ENCODE results near the gene TERT.
"Not testable (repeated sequence)": the region's sequence is repeated elsewhere in the genome, so short reads cannot be mapped to it uniquely, and the experiment has no call there.

The TERT gene

DNA sequence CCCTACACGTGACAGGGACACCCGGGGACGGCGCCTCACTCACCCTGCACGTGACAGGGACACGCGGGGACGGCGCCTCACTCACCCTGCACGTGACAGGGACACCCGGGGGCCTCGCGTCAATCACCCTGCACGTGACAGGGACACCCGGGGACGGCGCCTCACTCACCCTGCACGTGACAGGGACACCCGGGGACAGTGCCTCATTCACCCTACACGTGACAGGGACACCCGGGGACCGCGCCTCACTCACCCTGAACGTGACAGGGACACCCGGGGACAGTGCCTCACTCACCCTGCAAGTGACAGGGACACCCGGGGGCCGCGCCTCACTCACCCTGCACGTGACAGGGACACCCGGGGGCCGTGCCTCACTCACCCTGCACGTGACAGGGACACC lies 5.3 kb downstream of the TERT start:
- H3K9ac ChIP-seq (ENCODE audit: low read length); H3K4me2 ChIP-seq (ENCODE audit: low read length); H2AK5ac ChIP-seq (ENCODE audit: low read length); H3K4me3 ChIP-seq (ENCODE audit: low read depth, low read length); H3K79me2 ChIP-seq (ENCODE audit: control insufficient read depth, insufficient read depth, low read length, poor library complexity); H4K91ac ChIP-seq (ENCODE audit: low read depth, low read length); H3K4ac ChIP-seq (ENCODE audit: low read depth, low read length); H2AFZ ChIP-seq (ENCODE audit: insufficient read depth, low read length, poor library complexity); H3K23ac ChIP-seq (ENCODE audit: low read length); H2BK12ac ChIP-seq (ENCODE audit: low read length); H2BK5ac ChIP-seq (ENCODE audit: low read depth, low read length, poor library complexity); H3K27ac ChIP-seq (ENCODE audit: low read depth, low read length); H3K79me1 ChIP-seq (ENCODE audit: low read length); DNase-seq; H4K8ac ChIP-seq (ENCODE audit: low read depth, low read length); H3K9me3 ChIP-seq (ENCODE audit: insufficient read depth, low read depth, low read length); H3K4me1 ChIP-seq (ENCODE audit: control insufficient read depth in 1 of 2, insufficient read depth in 2 of 2, low read length in 2 of 2); H3K18ac ChIP-seq (ENCODE audit: low read length); H3K14ac ChIP-seq (ENCODE audit: low read length); H2BK120ac ChIP-seq (ENCODE audit: insufficient read depth, low read length, poor library complexity); H3K36me3 ChIP-seq (ENCODE audit: control insufficient read depth in 1 of 2, insufficient read depth in 2 of 2, low read length in 2 of 2); H3K27me3 ChIP-seq (ENCODE audit: insufficient read depth, low read length); H4K12ac ChIP-seq (ENCODE audit: low read depth, low read length): not testable (repeated sequence)
- no CpG with 5 or more reads among the region's 32 CpGs for WGBS (ENCODE audit: extremely low coverage, insufficient coverage, insufficient read length)

DNA sequence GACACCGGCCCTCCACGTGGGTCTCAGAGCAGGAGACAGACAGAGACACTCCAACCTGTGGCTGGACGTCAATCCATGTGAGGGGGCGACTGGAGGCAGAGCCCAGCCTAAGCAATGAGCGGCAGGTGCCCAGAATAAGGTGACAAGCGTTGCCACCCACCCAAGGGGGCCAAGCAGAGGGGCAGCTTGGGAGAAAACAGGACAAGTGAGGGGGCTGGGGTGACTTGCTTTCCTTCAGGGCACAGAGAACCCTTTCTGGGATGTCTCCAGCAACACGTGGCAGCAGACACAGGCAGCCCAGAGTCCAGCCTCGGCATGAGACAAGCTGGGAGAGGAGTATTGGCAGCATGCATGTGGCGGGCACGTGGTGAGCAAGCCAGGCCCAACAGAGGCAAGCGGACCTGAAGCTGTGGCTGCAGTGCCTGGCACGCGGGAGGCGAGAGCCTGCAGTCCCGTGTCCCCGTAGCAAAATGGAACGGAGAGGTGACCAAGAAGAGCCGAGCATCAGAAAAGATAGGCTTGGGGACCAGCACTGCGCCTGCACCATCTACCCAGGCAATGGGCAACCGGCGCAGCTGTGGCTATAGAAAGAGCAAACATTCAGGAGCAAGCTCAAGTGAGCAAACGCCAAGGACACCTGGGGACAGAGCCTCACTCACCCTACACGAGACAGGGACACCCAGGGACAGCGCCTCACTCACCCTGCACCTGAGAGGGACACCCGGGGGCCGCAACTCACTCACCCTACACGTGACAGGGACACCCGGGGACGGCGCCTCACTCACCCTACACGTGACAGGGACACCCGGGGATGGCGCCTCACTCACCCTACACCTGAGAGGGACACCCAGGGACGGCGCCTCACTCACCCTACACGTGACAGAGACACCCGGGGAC lies 6.2 kb downstream of the TERT start:
- Histone ChIP-seq H2BK120ac (ENCODE audit: insufficient read depth, low read length, poor library complexity) (no peak overlapping the region), H3K9ac (ENCODE audit: low read length) (no peak overlapping the region), H3K23ac (ENCODE audit: low read length) (no peak overlapping the region), H3K36me3 (ENCODE audit: control insufficient read depth in 1 of 2, insufficient read depth in 2 of 2, low read length in 2 of 2) (no peaks in the 10 kb centered on the region), H3K9me3 (ENCODE audit: insufficient read depth, low read depth, low read length) (peaks cover 12% of the 10 kb centered on the region), H3K27me3 (ENCODE audit: insufficient read depth, low read length) (no peaks in the 10 kb centered on the region), H3K4me1 (ENCODE audit: control insufficient read depth in 1 of 2, insufficient read depth in 2 of 2, low read length in 2 of 2) (no peaks in the 10 kb centered on the region), H4K12ac (ENCODE audit: low read depth, low read length) (no peak overlapping the region), H3K4me3 (ENCODE audit: low read depth, low read length) (peak overlapping the region; percentile 31), H3K79me1 (ENCODE audit: low read length) (no peaks in the 10 kb centered on the region), H2AFZ (ENCODE audit: insufficient read depth, low read length, poor library complexity) (no peak overlapping the region), H3K14ac (ENCODE audit: low read length) (no peak overlapping the region), H4K8ac (ENCODE audit: low read depth, low read length) (no peak overlapping the region), H2AK5ac (ENCODE audit: low read length) (no peak overlapping the region), H4K91ac (ENCODE audit: low read depth, low read length) (no peak overlapping the region), H3K4ac (ENCODE audit: low read depth, low read length) (no peak overlapping the region), H2BK12ac (ENCODE audit: low read length) (no peak overlapping the region), H3K27ac (ENCODE audit: low read depth, low read length) (no peak overlapping the region), H2BK5ac (ENCODE audit: low read depth, low read length, poor library complexity) (no peak overlapping the region), H3K4me2 (ENCODE audit: low read length) (no peak overlapping the region), H3K18ac (ENCODE audit: low read length) (no peak overlapping the region), H3K79me2 (ENCODE audit: control insufficient read depth, insufficient read depth, low read length, poor library complexity) (no peaks in the 10 kb centered on the region)
- no CpG with 5 or more reads among the region's 37 CpGs for WGBS (ENCODE audit: extremely low coverage, insufficient coverage, insufficient read length)
- DNase-seq, result no peak

DNA sequence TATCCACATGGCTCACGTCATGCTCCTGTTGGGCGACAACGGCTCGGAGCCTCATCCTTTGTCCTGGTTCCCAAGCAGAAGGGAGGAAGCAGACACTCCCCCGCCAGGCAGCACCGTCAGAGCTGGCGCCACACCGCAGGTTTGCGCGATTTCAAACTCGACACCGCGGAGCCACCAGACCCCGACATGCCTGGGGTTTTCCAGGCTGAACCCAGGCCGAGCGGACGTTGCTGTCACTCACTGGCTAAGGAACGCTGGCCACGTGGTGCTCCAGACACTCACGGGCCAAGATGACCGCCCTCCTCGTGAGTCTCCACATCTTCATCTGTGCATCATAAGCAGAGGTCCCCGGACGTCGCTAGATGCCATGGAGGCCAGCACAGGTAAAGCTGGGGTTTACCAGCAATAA lies 9.0 kb downstream of the TERT start:
- no peak overlapping the region for H4K91ac ChIP-seq (ENCODE audit: low read depth, low read length)
- H3K18ac ChIP-seq (ENCODE audit: low read length), result no peak overlapping the region
- no peaks in the 10 kb centered on the region for H3K4me1 ChIP-seq (ENCODE audit: control insufficient read depth in 1 of 2, insufficient read depth in 2 of 2, low read length in 2 of 2)
- no peak overlapping the region for H3K4me3 ChIP-seq (ENCODE audit: low read depth, low read length)
- peaks cover 12% of the 10 kb centered on the region for H3K9me3 ChIP-seq (ENCODE audit: insufficient read depth, low read depth, low read length)
- H2BK120ac ChIP-seq (ENCODE audit: insufficient read depth, low read length, poor library complexity), result no peak overlapping the region
- H4K8ac ChIP-seq (ENCODE audit: low read depth, low read length), result no peak overlapping the region
- no CpG with 5 or more reads among the region's 25 CpGs for WGBS (ENCODE audit: extremely low coverage, insufficient coverage, insufficient read length)
- H2BK12ac ChIP-seq (ENCODE audit: low read length), result no peak overlapping the region
- no peaks in the 10 kb centered on the region for H3K79me2 ChIP-seq (ENCODE audit: control insufficient read depth, insufficient read depth, low read length, poor library complexity)
- H4K12ac ChIP-seq (ENCODE audit: low read depth, low read length), result no peak overlapping the region
- H3K27ac ChIP-seq (ENCODE audit: low read depth, low read length), result no peak overlapping the region
- H3K23ac ChIP-seq (ENCODE audit: low read length), result no peak overlapping the region
- no peaks in the 10 kb centered on the region for H3K79me1 ChIP-seq (ENCODE audit: low read length)
- H3K4me2 ChIP-seq (ENCODE audit: low read length), result no peak overlapping the region
- no peak for DNase-seq
- H3K14ac ChIP-seq (ENCODE audit: low read length), result no peak overlapping the region
- no peak overlapping the region for H3K4ac ChIP-seq (ENCODE audit: low read depth, low read length)
- no peaks in the 10 kb centered on the region for H3K36me3 ChIP-seq (ENCODE audit: control insufficient read depth in 1 of 2, insufficient read depth in 2 of 2, low read length in 2 of 2)
- no peaks in the 10 kb centered on the region for H3K27me3 ChIP-seq (ENCODE audit: insufficient read depth, low read length)
- no peak overlapping the region for H2AFZ ChIP-seq (ENCODE audit: insufficient read depth, low read length, poor library complexity)
- H2BK5ac ChIP-seq (ENCODE audit: low read depth, low read length, poor library complexity), result no peak overlapping the region
- no peak overlapping the region for H2AK5ac ChIP-seq (ENCODE audit: low read length)
- no peak overlapping the region for H3K9ac ChIP-seq (ENCODE audit: low read length)

DNA sequence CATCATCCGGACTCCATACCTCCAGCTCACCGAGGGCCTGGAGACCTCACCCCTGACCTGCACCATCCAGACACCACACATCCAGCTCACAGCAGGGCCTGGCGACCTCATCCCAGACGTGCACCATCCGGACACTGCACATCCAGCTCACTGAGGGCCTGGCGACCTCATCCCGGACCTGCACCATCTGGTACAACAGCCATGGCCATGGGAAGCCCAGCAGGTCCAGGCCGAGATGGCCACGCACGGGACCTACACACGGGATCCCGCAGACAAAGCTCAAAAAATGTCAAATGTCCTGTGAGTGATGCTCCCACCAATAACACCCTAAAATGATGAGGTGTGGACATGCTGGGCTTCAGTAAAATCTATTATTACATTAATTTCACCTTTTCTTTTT lies 9.7 kb downstream of the TERT start:
- Histone ChIP-seq H3K4me1 (ENCODE audit: control insufficient read depth in 1 of 2, insufficient read depth in 2 of 2, low read length in 2 of 2) (no peaks in the 10 kb centered on the region), H3K4me3 (ENCODE audit: low read depth, low read length) (no peak overlapping the region), H3K27me3 (ENCODE audit: insufficient read depth, low read length) (no peaks in the 10 kb centered on the region), H4K8ac (ENCODE audit: low read depth, low read length) (no peak overlapping the region), H2BK12ac (ENCODE audit: low read length) (no peak overlapping the region), H3K9ac (ENCODE audit: low read length) (no peak overlapping the region), H2BK5ac (ENCODE audit: low read depth, low read length, poor library complexity) (no peak overlapping the region), H2AK5ac (ENCODE audit: low read length) (no peak overlapping the region), H3K4me2 (ENCODE audit: low read length) (no peak overlapping the region), H2BK120ac (ENCODE audit: insufficient read depth, low read length, poor library complexity) (no peak overlapping the region), H3K4ac (ENCODE audit: low read depth, low read length) (no peak overlapping the region), H3K14ac (ENCODE audit: low read length) (no peak overlapping the region), H3K79me2 (ENCODE audit: control insufficient read depth, insufficient read depth, low read length, poor library complexity) (no peaks in the 10 kb centered on the region), H3K36me3 (ENCODE audit: control insufficient read depth in 1 of 2, insufficient read depth in 2 of 2, low read length in 2 of 2) (no peaks in the 10 kb centered on the region), H3K79me1 (ENCODE audit: low read length) (no peaks in the 10 kb centered on the region), H3K9me3 (ENCODE audit: insufficient read depth, low read depth, low read length) (peaks cover 12% of the 10 kb centered on the region), H3K23ac (ENCODE audit: low read length) (no peak overlapping the region), H3K27ac (ENCODE audit: low read depth, low read length) (no peak overlapping the region), H4K12ac (ENCODE audit: low read depth, low read length) (no peak overlapping the region), H3K18ac (ENCODE audit: low read length) (no peak overlapping the region), H2AFZ (ENCODE audit: insufficient read depth, low read length, poor library complexity) (no peak overlapping the region), H4K91ac (ENCODE audit: low read depth, low read length) (no peak overlapping the region)
- DNase-seq, result no peak
- no CpG with 5 or more reads among the region's 12 CpGs for WGBS (ENCODE audit: extremely low coverage, insufficient coverage, insufficient read length)

Measured in trophoblast cell (in vitro differentiated cells and primary cell).